ENCODE results near the gene ATAD2B. TPM values are rescaled to one million over a fixed set of nuclear protein-coding genes. Genes with fewer than 3 reads are reported as not detected.

Gene ATAD2B
- total RNA-seq, 1 experiment from 2014 or later = 28.5 TPM

- H3K9me3 ChIP-seq (ENCODE audit: low read depth, low read length, poor library complexity, severe bottlenecking) = no peaks in the 10 kb centered on the region
- peaks cover under 1% of the 10 kb centered on the region for H3K4me1 ChIP-seq (ENCODE audit: insufficient read depth, low read length, poor library complexity, severe bottlenecking)
- BruUV-seq (replicated peaks) = no TSS peak
- H3K27me3 ChIP-seq (replicated peaks; ENCODE audit: insufficient read depth, low read depth, low read length, poor library complexity) = no peaks in the 10 kb centered on the region
- no peak for TF ChIP-seq CTCF (conservative IDR thresholded peaks at IDR 0.05; ENCODE audit: low read depth, low read length)
- TF ChIP-seq EZH2 (IDR thresholded peaks at IDR 0.05; ENCODE audit: borderline replicate concordance, low read depth, low read length, poor library complexity, severe bottlenecking) = no peak
- H3K27ac ChIP-seq (ENCODE audit: low read depth, low read length, poor library complexity, severe bottlenecking) = no peak overlapping the region
- POLR2A ChIA-PET (ENCODE audit: low non-redundant PET) = no interaction called here
- no peak overlapping the region for H3K4me3 ChIP-seq (ENCODE audit: low read depth, low read length, poor library complexity, severe bottlenecking)
- intact Hi-C loops (cut with micrococcal nuclease; ENCODE audit: unreplicated experiment) = no loop called here
- CTCF ChIA-PET = no interaction called here
- no peak for DNase-seq (ENCODE audit: low spot score)
- H3K36me3 ChIP-seq (ENCODE audit: insufficient read depth, low read length, poor library complexity, severe bottlenecking) = no peaks in the 10 kb centered on the region
Measured at GRCh38 chr2:23934259-23934658, 7.3 kb upstream of the ATAD2B start.

- POLR2A ChIA-PET (ENCODE audit: low non-redundant PET) = no interaction called here
- intact Hi-C loops (cut with micrococcal nuclease; ENCODE audit: unreplicated experiment) = loop anchor here (5.0 kb wide), 1 partner anchor 156 kb away; the partner anchor contains the start of gene TP53I3
- TF ChIP-seq EZH2 (IDR thresholded peaks at IDR 0.05; ENCODE audit: borderline replicate concordance, low read depth, low read length, poor library complexity, severe bottlenecking) = no peak
- no peak for TF ChIP-seq CTCF (conservative IDR thresholded peaks at IDR 0.05; ENCODE audit: low read depth, low read length)
Measured at GRCh38 chr2:23926290-23926749, 603 bp downstream of the ATAD2B start.

GRCh38 chr2:23925702-23926289 lies 1.1 kb downstream of the ATAD2B start:
- intact Hi-C loops (cut with micrococcal nuclease; ENCODE audit: unreplicated experiment) = loop anchor here (5.0 kb wide), 1 partner anchor 157 kb away; the partner anchor contains the start of gene TP53I3
- Histone ChIP-seq H3K4me3 (ENCODE audit: low read depth, low read length, poor library complexity, severe bottlenecking) (peak overlapping the region; percentile 99), H3K27me3 (replicated peaks; ENCODE audit: insufficient read depth, low read depth, low read length, poor library complexity) (no peaks in the 10 kb centered on the region), H3K36me3 (ENCODE audit: insufficient read depth, low read length, poor library complexity, severe bottlenecking) (no peaks in the 10 kb centered on the region), H3K9me3 (ENCODE audit: low read depth, low read length, poor library complexity, severe bottlenecking) (no peaks in the 10 kb centered on the region), H3K27ac (ENCODE audit: low read depth, low read length, poor library complexity, severe bottlenecking) (peak overlapping the region; percentile 99), H3K4me1 (ENCODE audit: insufficient read depth, low read length, poor library complexity, severe bottlenecking) (peaks cover 10% of the 10 kb centered on the region)
- ChIA-PET POLR2A (ENCODE audit: low non-redundant PET) (no interaction called here), CTCF (interaction anchor here (1.7 kb wide), 1 partner anchor 101 kb away, joined by 8 read pairs; no protein-coding TSS in a partner anchor)
- TSS peak; percentile 46 for BruUV-seq (replicated peaks)
- TF ChIP-seq EZH2 (IDR thresholded peaks at IDR 0.05; ENCODE audit: borderline replicate concordance, low read depth, low read length, poor library complexity, severe bottlenecking) = no peak
- no peak for TF ChIP-seq CTCF (conservative IDR thresholded peaks at IDR 0.05; ENCODE audit: low read depth, low read length)
- DNase-seq (ENCODE audit: low spot score) = peak; percentile 78

More at GRCh38 chr2:23926290-23926749, 603 bp downstream of the ATAD2B start:
- peak overlapping the region; percentile 99 for H3K27ac ChIP-seq (ENCODE audit: low read depth, low read length, poor library complexity, severe bottlenecking)
- no TSS peak for BruUV-seq (replicated peaks)
- peaks cover 10% of the 10 kb centered on the region for H3K4me1 ChIP-seq (ENCODE audit: insufficient read depth, low read length, poor library complexity, severe bottlenecking)
- DNase-seq (ENCODE audit: low spot score) = peak; percentile 53
- no peaks in the 10 kb centered on the region for H3K36me3 ChIP-seq (ENCODE audit: insufficient read depth, low read length, poor library complexity, severe bottlenecking)
- peak overlapping the region; percentile 99 for H3K4me3 ChIP-seq (ENCODE audit: low read depth, low read length, poor library complexity, severe bottlenecking)
- H3K9me3 ChIP-seq (ENCODE audit: low read depth, low read length, poor library complexity, severe bottlenecking) = no peaks in the 10 kb centered on the region
- CTCF ChIA-PET = interaction anchor here (1.0 to 1.7 kb wide), 6 partner anchors 14 to 158 kb away, joined by 3 to 10 read pairs (median 4); partner anchors contain the start of gene TP53I3
- H3K27me3 ChIP-seq (replicated peaks; ENCODE audit: insufficient read depth, low read depth, low read length, poor library complexity) = no peaks in the 10 kb centered on the region

All from A673 (cell line).